Neuron (in vitro differentiated cells): ENCODE results near the gene THEMIS.
"Not testable (repeated sequence)": the region's sequence is repeated elsewhere in the genome, so short reads cannot be mapped to it uniquely, and the experiment has no call there.

ENCODE experiments used
- H2AFZ ChIP-seq: one replicate; pipeline ENCODE4 v1.6.1; 2013; ENCODE audit warnings: low read depth, mild to moderate bottlenecking, inconsistent platforms, low read length, moderate library complexity
- H3K27me3 ChIP-seq: one replicate; pipeline ENCODE4 v1.6.1; 2013; ENCODE audit warnings: low read length; ENCODE audit not compliant: insufficient read depth
- H3K36me3 ChIP-seq: one replicate; pipeline ENCODE4 v1.6.1; 2013; ENCODE audit warnings: low read length; ENCODE audit not compliant: insufficient read depth
- H3K4me1 ChIP-seq: one replicate; pipeline ENCODE4 v1.6.1; 2013; ENCODE audit warnings: low read length; ENCODE audit not compliant: insufficient read depth
- H3K4me3 ChIP-seq: 2 replicates; pipeline ENCODE4 v1.5.1; 2013; ENCODE audit warnings: mild to moderate bottlenecking, low read length, moderate library complexity
- H3K9me3 ChIP-seq: one replicate; pipeline ENCODE4 v1.6.1; 2013; ENCODE audit warnings: low read length

The THEMIS gene

GRCh38 chr6:127932708-127933107, 31.9 kb upstream of the THEMIS start:
- H3K36me3 ChIP-seq, result no peaks in the 10 kb centered on the region
- H3K4me1 ChIP-seq, result no peaks in the 10 kb centered on the region
- no peak overlapping the region for H3K4me3 ChIP-seq
- no peak overlapping the region for H2AFZ ChIP-seq
- no peaks in the 10 kb centered on the region for H3K27me3 ChIP-seq
- peaks cover 6% of the 10 kb centered on the region for H3K9me3 ChIP-seq

DNA sequence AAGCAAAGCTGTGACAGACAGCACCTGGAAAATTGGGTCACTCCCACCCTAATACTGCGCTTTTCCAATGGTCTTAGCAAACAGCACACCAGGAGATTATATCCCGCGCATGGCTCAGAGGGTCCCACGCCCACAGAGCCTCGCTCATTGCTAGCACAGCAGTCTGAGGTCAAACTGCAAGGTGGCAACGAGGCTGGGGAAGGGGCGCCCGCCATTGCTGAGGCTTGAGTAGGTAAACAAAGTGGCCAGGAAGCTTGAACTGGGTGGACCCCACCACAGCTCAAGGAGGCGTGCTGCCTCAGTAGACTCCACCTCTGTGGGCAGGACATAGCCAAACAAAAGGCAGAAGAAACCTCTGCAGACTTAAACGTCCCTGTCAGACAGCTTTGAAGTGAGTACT, 25.6 kb upstream of the THEMIS start:
- H3K27me3 ChIP-seq, H3K4me3 ChIP-seq, H3K4me1 ChIP-seq, H2AFZ ChIP-seq, H3K36me3 ChIP-seq, H3K9me3 ChIP-seq: not testable (repeated sequence)

DNA sequence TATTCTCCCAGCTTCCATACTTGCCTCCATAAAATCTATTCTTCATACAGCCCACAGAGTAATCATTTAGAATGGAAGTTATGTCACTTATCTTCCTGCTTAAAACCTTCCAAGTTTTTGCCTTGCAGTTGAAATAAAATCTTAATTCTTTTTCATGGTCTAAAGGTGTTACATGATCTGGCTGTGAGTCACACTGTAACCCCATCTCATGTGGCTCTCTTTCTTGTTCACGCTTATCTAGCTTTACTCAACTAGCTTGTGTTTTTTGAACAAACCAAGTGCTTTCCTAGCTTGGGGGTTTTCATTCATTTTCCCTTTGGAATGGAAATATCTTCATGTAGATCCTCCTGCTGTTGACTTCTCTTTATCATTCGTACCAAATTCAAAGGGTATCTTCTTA, 23.6 kb upstream of the THEMIS start:
- no peaks in the 10 kb centered on the region for H3K9me3 ChIP-seq
- no peak overlapping the region for H3K4me3 ChIP-seq
- no peaks in the 10 kb centered on the region for H3K4me1 ChIP-seq
- no peaks in the 10 kb centered on the region for H3K36me3 ChIP-seq
- H3K27me3 ChIP-seq, result no peaks in the 10 kb centered on the region
- H2AFZ ChIP-seq, result no peak overlapping the region

GRCh38 chr6:127924031-127924430, 23.2 kb upstream of the THEMIS start:
- no peaks in the 10 kb centered on the region for H3K9me3 ChIP-seq
- no peaks in the 10 kb centered on the region for H3K27me3 ChIP-seq
- H2AFZ ChIP-seq, result no peak overlapping the region
- no peaks in the 10 kb centered on the region for H3K4me1 ChIP-seq
- H3K4me3 ChIP-seq, result no peak overlapping the region
- H3K36me3 ChIP-seq, result no peaks in the 10 kb centered on the region

- H3K4me3 ChIP-seq, result no peak overlapping the region
- H3K27me3 ChIP-seq, result no peaks in the 10 kb centered on the region
- H2AFZ ChIP-seq, result no peak overlapping the region
- H3K4me1 ChIP-seq, result no peaks in the 10 kb centered on the region
- no peaks in the 10 kb centered on the region for H3K9me3 ChIP-seq
- no peaks in the 10 kb centered on the region for H3K36me3 ChIP-seq
Observed at GRCh38 chr6:127923135-127923534, 22.3 kb upstream of the THEMIS start.

GRCh38 chr6:127921982-127922381, 21.1 kb upstream of the THEMIS start:
- H3K4me1 ChIP-seq, result no peaks in the 10 kb centered on the region
- no peaks in the 10 kb centered on the region for H3K36me3 ChIP-seq
- no peak overlapping the region for H3K4me3 ChIP-seq
- H3K27me3 ChIP-seq, result no peaks in the 10 kb centered on the region
- no peak overlapping the region for H2AFZ ChIP-seq
- H3K9me3 ChIP-seq, result no peaks in the 10 kb centered on the region

DNA sequence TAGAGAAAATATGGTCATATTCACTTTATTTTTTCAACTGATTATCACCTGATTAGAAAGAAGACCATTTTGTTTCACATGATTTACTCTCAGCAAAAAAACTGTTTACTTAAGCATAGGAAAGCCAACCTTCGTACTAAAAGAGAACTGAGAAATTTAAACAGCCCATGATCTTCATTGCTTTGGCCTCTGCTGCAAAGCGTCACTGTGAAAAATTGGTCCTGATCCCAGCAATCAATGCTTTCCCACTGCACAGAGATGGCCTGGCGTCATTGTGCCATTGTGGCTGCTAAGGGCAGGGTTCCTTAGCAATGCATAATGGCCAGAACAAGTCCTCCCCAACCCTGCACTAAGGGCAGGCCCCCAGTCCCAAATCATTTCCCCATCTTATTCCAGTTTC, 19.9 kb upstream of the THEMIS start:
- no peaks in the 10 kb centered on the region for H3K4me1 ChIP-seq
- no peak overlapping the region for H2AFZ ChIP-seq
- H3K9me3 ChIP-seq, result no peaks in the 10 kb centered on the region
- H3K4me3 ChIP-seq, result no peak overlapping the region
- H3K27me3 ChIP-seq, result no peaks in the 10 kb centered on the region
- H3K36me3 ChIP-seq, result no peaks in the 10 kb centered on the region

DNA sequence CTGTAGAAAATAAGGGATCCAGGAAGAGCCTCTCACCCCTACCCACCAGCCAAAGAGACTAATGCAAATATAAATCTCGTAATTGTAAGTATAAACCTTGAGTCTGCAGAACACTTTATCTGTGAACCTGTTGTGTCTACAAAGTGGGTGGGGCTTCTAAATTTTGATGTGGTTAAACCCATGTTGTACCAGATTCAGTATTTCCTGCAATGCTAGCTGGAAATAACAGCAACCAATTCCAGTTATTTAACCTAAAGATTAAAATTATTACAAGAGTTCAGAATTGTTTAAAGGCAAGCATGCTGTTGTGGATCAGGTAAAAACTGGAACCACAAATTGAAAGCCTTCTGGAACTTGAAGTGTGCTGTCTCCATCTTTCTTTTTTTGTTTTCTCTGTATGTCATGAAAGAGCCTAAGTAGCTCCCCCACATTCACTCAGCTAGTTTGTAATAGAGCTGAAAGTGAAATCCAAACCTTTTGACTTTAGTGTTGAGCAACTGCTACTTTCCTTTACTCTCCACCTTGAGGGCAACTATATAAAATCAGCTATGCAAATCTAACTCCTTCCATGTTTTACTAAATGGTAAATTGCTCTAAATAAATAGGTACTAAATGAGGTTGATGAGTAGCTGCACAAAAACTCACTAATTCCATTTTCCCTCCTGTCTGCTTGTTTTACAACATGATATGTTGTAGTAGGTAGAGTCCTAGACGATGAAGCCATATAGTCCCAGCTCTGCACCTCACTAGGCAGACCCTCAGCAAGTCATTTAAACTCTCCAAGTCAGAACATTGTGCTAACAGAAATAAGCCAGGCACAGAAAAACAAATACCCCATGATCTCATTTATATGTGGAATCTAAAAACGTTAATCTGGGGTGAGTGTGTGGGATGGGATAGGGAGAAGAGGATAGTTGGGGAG, 17.9 kb upstream of the THEMIS start:
- Histone ChIP-seq H3K36me3 (no peaks in the 10 kb centered on the region), H3K9me3 (no peaks in the 10 kb centered on the region), H3K4me1 (no peaks in the 10 kb centered on the region), H3K27me3 (no peaks in the 10 kb centered on the region), H3K4me3 (no peak overlapping the region), H2AFZ (no peak overlapping the region)

- Histone ChIP-seq H2AFZ (no peak overlapping the region), H3K9me3 (no peaks in the 10 kb centered on the region), H3K4me3 (no peak overlapping the region), H3K27me3 (no peaks in the 10 kb centered on the region), H3K4me1 (no peaks in the 10 kb centered on the region), H3K36me3 (no peaks in the 10 kb centered on the region)
Observed at GRCh38 chr6:127917766-127918165, 16.9 kb upstream of the THEMIS start.

GRCh38 chr6:127914240-127914639, 13.4 kb upstream of the THEMIS start:
- H3K4me1 ChIP-seq, result no peaks in the 10 kb centered on the region
- H3K9me3 ChIP-seq, result no peaks in the 10 kb centered on the region
- H3K36me3 ChIP-seq, result no peaks in the 10 kb centered on the region
- H2AFZ ChIP-seq, result no peak overlapping the region
- no peaks in the 10 kb centered on the region for H3K27me3 ChIP-seq
- no peak overlapping the region for H3K4me3 ChIP-seq

GRCh38 chr6:127912914-127913313, 12.1 kb upstream of the THEMIS start:
- Histone ChIP-seq H3K36me3 (no peaks in the 10 kb centered on the region), H3K4me3 (no peak overlapping the region), H3K4me1 (no peaks in the 10 kb centered on the region)

GRCh38 chr6:127907960-127908640, 7.2 kb upstream of the THEMIS start:
- no peaks in the 10 kb centered on the region for H3K27me3 ChIP-seq
- no peaks in the 10 kb centered on the region for H3K9me3 ChIP-seq
- H3K4me1 ChIP-seq, result no peaks in the 10 kb centered on the region
- no peak overlapping the region for H2AFZ ChIP-seq
- no peaks in the 10 kb centered on the region for H3K36me3 ChIP-seq
- no peak overlapping the region for H3K4me3 ChIP-seq

More at GRCh38 chr6:127912914-127913313, 12.1 kb upstream of the THEMIS start:
- Histone ChIP-seq H2AFZ (no peak overlapping the region), H3K9me3 (no peaks in the 10 kb centered on the region), H3K27me3 (no peaks in the 10 kb centered on the region)

- peaks cover 3% of the 10 kb centered on the region for H3K4me1 ChIP-seq
- no peaks in the 10 kb centered on the region for H3K36me3 ChIP-seq
- no peak overlapping the region for H2AFZ ChIP-seq
- H3K4me3 ChIP-seq, result no peak overlapping the region
- no peaks in the 10 kb centered on the region for H3K9me3 ChIP-seq
- H3K27me3 ChIP-seq, result no peaks in the 10 kb centered on the region
Observed at GRCh38 chr6:127904160-127904559, 3.3 kb upstream of the THEMIS start.
